IPS-18c (cell line): ENCODE results near the gene TECRL.

Source experiments
- H3K4me3 ChIP-seq: 2 replicates; pipeline ENCODE4 v1.7.0; 2013; ENCODE audit warnings: low read depth, mild to moderate bottlenecking, low read length, moderate library complexity; ENCODE audit not compliant: insufficient read depth
- H3K9me3 ChIP-seq: one replicate; pipeline ENCODE4 v1.6.1; 2013; ENCODE audit warnings: mild to moderate bottlenecking, low read length, moderate library complexity; ENCODE audit not compliant: control insufficient read depth, insufficient read depth

Gene TECRL

GRCh38 chr4:64409300-64409699, at the start of gene TECRL:
TSS of gene TECRL (minus strand) at chr4:64409450. CDS start at chr4:64409351, 99 bp downstream.
- Histone ChIP-seq H3K4me3 (no peak within 1 kb of the TSS), H3K9me3 (no peaks in the 10 kb centered on the region)

GRCh38 chr4:64432674-64433073, 23.4 kb upstream of the TECRL start:
- Histone ChIP-seq H3K4me3 (no peak overlapping the region), H3K9me3 (no peaks in the 10 kb centered on the region)

DNA sequence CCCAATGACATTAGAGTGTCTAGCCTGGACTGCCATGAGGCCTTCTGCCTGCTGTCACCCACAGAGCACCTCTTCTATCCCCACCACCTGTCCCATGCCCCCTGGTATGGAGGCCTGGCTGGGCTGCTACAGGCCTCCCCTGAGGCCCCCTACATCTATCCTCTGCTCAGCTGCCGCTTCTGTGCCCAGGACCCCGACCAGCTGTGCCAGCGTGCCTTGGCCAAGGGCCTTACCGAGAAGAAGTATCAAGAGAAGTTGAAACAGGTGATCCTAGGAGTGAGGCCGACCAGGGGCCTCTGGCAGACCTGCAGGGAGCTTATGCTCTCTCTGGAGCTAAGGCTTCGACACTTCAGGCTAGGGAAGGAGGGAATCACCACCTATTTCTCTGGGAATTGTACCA, 21.7 kb upstream of the TECRL start:
- Histone ChIP-seq H3K4me3 (no peak overlapping the region), H3K9me3 (no peaks in the 10 kb centered on the region)

- Histone ChIP-seq H3K4me3 (no peak overlapping the region), H3K9me3 (no peaks in the 10 kb centered on the region)
Measured at GRCh38 chr4:64417974-64418373, 8.7 kb upstream of the TECRL start.

DNA sequence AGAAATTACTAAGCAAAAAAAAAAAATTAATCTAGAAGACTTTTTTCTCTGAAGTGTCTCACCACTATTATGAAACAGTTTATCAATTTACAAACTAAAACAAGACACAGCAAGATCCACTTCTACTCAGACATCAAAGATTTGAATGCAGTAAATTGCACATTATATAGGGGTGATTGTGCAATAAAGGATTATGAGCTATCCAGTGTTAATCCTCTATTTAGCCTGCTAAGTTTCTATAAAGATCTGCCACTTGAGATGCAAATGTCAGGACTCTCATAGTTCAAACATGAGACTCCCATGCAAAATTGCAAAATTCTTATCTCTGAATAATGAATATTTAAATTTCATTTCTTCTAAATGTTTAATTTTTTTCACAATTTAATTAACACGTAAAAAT, 2.2 kb downstream of the TECRL start:
- Histone ChIP-seq H3K9me3 (no peaks in the 10 kb centered on the region), H3K4me3 (no peak overlapping the region)

DNA sequence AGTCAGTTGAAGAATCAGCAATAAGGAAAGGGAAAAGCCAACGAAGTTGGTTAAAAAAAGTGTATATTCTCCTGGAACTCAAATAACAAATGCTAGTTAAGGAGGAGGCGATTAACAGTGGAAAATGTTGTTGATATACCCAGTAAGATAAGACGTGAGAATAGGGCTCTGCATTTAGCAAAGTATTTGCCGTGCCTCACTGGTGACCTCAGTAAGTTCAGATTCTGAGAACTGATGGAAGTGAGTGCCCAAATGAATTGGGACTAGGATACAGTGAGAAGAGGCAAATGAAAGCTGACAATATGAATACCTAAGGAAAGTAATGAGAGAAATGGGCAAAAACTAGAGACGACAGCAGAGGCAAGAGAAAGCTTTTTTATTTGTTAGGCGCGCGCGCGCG, 3.5 kb downstream of the TECRL start:
- Histone ChIP-seq H3K4me3 (no peak overlapping the region), H3K9me3 (no peaks in the 10 kb centered on the region)

- H3K4me3 ChIP-seq = no peak overlapping the region
- no peaks in the 10 kb centered on the region for H3K9me3 ChIP-seq
Measured at GRCh38 chr4:64402684-64403083, 6.6 kb downstream of the TECRL start.

- no peak overlapping the region for H3K4me3 ChIP-seq
Measured at GRCh38 chr4:64399313-64400109, 9.7 kb downstream of the TECRL start.

GRCh38 chr4:64394469-64394868, 14.8 kb downstream of the TECRL start:
- H3K9me3 ChIP-seq = no peaks in the 10 kb centered on the region

More at GRCh38 chr4:64399313-64400109, 9.7 kb downstream of the TECRL start:
- no peaks in the 10 kb centered on the region for H3K9me3 ChIP-seq

GRCh38 chr4:64388252-64388651, 21.0 kb downstream of the TECRL start:
- Histone ChIP-seq H3K9me3 (no peaks in the 10 kb centered on the region), H3K4me3 (no peak overlapping the region)

More at GRCh38 chr4:64394469-64394868, 14.8 kb downstream of the TECRL start:
- H3K4me3 ChIP-seq = no peak overlapping the region

DNA sequence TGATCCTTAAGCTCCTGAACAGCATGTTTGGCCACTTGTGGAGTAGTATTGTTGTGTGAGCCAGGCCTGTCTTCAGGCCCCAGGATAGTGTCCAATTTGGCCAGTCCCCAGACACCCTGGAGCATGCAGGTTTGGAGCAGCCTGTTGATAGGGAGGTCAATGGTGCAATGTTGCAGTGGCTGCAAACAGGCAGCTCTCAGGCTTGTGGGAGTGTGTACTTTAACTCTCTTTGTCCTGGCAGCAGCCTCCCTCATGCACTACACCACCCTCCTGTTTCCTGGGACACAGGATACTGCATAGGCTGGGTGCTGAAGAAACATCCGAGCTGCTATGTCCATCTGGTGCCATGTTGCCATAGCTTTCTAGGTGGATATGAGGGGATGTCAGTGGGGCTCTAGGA, 24.0 kb downstream of the TECRL start:
- no peaks in the 10 kb centered on the region for H3K9me3 ChIP-seq
- H3K4me3 ChIP-seq = no peak overlapping the region

DNA sequence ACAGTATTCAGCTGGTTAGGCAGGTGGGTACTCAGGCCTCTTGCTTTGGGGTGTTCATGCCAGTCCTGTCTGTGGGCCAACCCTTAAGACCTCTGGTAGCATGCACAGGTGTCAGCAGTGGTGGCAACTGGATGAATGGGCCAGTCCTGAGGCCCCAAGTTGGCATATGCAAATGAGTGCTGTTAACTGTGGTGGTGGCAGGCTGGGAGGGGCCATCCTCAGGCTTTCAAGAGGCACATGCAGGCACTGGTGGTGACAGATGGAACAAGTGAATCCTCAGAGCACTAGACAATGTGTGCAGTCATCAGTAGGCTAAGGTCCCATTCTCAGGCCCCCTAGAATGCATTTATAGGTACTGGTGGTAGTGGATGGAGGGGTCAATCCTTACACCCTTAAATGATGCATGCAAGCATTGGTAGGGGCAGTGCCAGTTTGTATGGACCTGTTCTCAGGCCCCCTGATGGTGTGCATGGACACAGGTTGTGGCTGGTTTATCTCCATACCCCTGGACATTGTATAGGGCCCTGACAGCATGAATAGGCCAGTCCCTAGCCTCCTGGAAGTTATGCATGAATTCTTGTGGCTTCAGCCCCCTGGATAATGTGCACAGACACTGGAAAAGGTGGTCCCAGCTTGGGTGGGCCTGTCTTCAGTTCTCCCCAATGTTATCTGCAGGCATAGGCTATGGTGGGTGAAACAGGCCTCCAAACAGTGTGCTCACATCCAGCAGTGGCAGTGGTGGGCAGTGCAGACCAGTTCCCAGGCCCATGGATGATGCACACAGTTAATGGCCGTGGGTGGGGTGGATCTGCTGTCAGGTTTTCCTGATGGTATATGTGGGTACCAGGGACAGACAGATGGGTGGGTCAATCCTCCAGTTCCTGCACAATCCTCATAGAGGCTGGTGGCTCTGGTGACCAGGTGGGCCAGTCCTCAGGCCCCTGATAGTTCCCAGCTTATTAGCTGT, 24.7 kb downstream of the TECRL start:
- no peak overlapping the region for H3K4me3 ChIP-seq
- no peaks in the 10 kb centered on the region for H3K9me3 ChIP-seq

- no peak overlapping the region for H3K4me3 ChIP-seq
- H3K9me3 ChIP-seq = no peaks in the 10 kb centered on the region
Measured at GRCh38 chr4:64368741-64369140, 40.5 kb downstream of the TECRL start.

DNA sequence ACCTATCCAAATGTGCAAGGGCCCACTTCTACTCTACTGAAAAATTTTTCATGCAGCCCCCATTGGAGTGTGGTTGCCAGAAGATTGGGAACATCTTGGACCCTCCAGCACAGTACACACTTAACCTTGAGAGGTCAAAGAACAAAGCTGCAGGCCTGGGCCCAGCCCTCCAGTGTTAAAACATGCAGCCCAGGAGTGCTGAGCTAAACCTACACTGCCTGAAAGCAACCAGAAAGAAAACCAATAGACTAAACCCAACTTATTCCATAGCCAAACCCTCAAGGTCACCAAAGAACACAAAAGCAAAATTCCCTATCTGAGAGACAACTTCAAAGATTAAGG, 47.9 kb downstream of the TECRL start:
- no peak overlapping the region for H3K4me3 ChIP-seq
- no peaks in the 10 kb centered on the region for H3K9me3 ChIP-seq

DNA sequence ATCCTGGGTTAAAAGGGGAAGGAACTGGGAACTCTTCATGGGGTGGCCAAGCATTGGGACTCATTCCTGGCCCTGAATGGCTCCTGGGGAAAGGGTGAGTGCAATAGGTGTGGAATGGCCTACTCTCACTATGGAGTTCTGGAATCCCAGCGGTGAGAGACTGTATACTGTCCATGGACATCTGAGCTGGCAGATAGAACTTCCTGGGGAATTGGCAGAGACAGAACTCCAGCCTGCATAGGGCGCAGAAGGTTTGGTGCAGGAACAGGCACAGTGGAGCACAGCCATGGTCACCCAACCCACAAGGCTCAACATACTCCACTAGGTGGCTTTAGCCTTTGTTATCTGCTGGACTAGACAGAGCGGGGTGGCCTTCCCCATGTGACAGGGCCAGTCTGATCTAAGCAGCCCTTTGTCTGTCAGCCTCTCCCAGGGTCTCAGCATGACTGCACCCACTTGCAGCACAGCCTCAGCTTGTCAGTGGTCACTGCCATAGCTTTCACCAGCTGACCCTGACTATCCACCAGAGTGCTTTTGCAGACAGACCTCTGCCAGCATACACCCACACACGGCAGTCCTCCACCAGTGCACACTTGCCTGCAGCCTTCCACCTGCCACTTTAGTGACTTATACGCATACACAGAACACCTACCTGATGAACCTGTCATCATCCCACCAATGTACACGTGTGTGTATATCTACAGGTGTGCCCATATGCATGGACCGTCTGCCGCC, 48.4 kb downstream of the TECRL start:
- H3K9me3 ChIP-seq = no peaks in the 10 kb centered on the region
- no peak overlapping the region for H3K4me3 ChIP-seq

- no peak overlapping the region for H3K4me3 ChIP-seq
- no peaks in the 10 kb centered on the region for H3K9me3 ChIP-seq
Measured at GRCh38 chr4:64359489-64359888, 49.8 kb downstream of the TECRL start.

- Histone ChIP-seq H3K4me3 (no peak overlapping the region), H3K9me3 (no peaks in the 10 kb centered on the region)
Measured at GRCh38 chr4:64353904-64354303, 55.3 kb downstream of the TECRL start.
